GM12891 (cell line): ENCODE data around the gene CABCOCO1.
"Not testable (repeated sequence)": the region's sequence is repeated elsewhere in the genome, so short reads cannot be mapped to it uniquely, and the experiment has no call there.

ENCODE experiments used
- DNase-seq: peaks from one replicate; pipeline ENCODE4 v3.0.0; 2011; ENCODE audit warnings: low spot score; ENCODE audit not compliant: insufficient read length
- FAIRE-seq: peaks from 2 replicates; lab custom pipeline; 2011; peaks lifted over from hg19 to GRCh38; lab: Jason Lieb, UNC
- PAX5 ChIP-seq: IDR thresholded peaks from 2 replicates; pipeline ENCODE4 v1.6.1; 2011; ENCODE audit warnings: low read length, moderate library complexity, mild to moderate bottlenecking; ENCODE audit not compliant: insufficient read depth, severe bottlenecking
- POLR2A ChIP-seq: IDR thresholded peaks from 2 replicates; pipeline ENCODE4 v1.6.1; 2011; ENCODE audit warnings: low read depth, low read length, control low read depth
- POLR2AphosphoS5 ChIP-seq: IDR thresholded peaks from 2 replicates; pipeline ENCODE4 v1.6.1; 2011; ENCODE audit warnings: low read depth, low read length, control low read depth
- POU2F2 ChIP-seq: IDR thresholded peaks from 2 replicates; pipeline ENCODE4 v1.6.1; 2011; ENCODE audit warnings: low read depth, mild to moderate bottlenecking, control low read depth, low read length, moderate library complexity
- SPI1 ChIP-seq: IDR thresholded peaks from 2 replicates; pipeline ENCODE4 v1.6.1; 2011; ENCODE audit warnings: low read depth, low read length, control low read depth
- TAF1 ChIP-seq: IDR thresholded peaks from 2 replicates; pipeline ENCODE4 v1.6.1; 2011; ENCODE audit warnings: low read depth, low read length, control low read depth

The CABCOCO1 gene

GRCh38 chr10:61673360-61673759 is 10.6 kb downstream of the CABCOCO1 start:
- no peak for TF ChIP-seq PAX5
- FAIRE-seq (no peak), DNase-seq (no peak)

- FAIRE-seq = no peak
- TF ChIP-seq POU2F2 (no peak), POLR2AphosphoS5 (no peak), SPI1 (no peak)
Observed at GRCh38 chr10:61682323-61682722, 19.6 kb downstream of the CABCOCO1 start.

GRCh38 chr10:61683319-61683718 is 20.6 kb downstream of the CABCOCO1 start:
- no peak for DNase-seq
- FAIRE-seq = no peak
- TF ChIP-seq POLR2AphosphoS5 (no peak), POLR2A (no peak), PAX5 (no peak), SPI1 (no peak), TAF1 (no peak), POU2F2 (no peak)

More at GRCh38 chr10:61682323-61682722, 19.6 kb downstream of the CABCOCO1 start:
- DNase-seq = no peak

- TF ChIP-seq PAX5 = no peak
- TF ChIP-seq TAF1 = no peak
- no peak for TF ChIP-seq SPI1
- no peak for TF ChIP-seq POLR2A
- TF ChIP-seq POU2F2 = no peak
- TF ChIP-seq POLR2AphosphoS5 = no peak
- no peak for FAIRE-seq
- no peak for DNase-seq
Observed at GRCh38 chr10:61684894-61685507, 22.3 kb downstream of the CABCOCO1 start.

- FAIRE-seq (no peak), DNase-seq (no peak)
- TF ChIP-seq POU2F2 = no peak
- no peak for TF ChIP-seq POLR2AphosphoS5
- no peak for TF ChIP-seq TAF1
- TF ChIP-seq SPI1 = no peak
- TF ChIP-seq PAX5 = no peak
Observed at GRCh38 chr10:61688551-61689308, 26.0 kb downstream of the CABCOCO1 start.

GRCh38 chr10:61691667-61692066 is 28.9 kb downstream of the CABCOCO1 start:
- DNase-seq, FAIRE-seq: not testable (repeated sequence)

- TF ChIP-seq POLR2A = no peak
- TF ChIP-seq SPI1 = no peak
- DNase-seq (no peak), FAIRE-seq (no peak)
Observed at GRCh38 chr10:61692447-61693010, 29.8 kb downstream of the CABCOCO1 start.

- TF ChIP-seq POLR2A (no peak), POLR2AphosphoS5 (no peak), TAF1 (no peak), PAX5 (no peak), SPI1 (no peak), POU2F2 (no peak)
- DNase-seq = no peak
- no peak for FAIRE-seq
Observed at GRCh38 chr10:61698968-61699655, 36.4 kb downstream of the CABCOCO1 start.

GRCh38 chr10:61701055-61701705 is 38.5 kb downstream of the CABCOCO1 start:
- no peak for DNase-seq
- FAIRE-seq = no peak
- TF ChIP-seq TAF1 = no peak
- TF ChIP-seq POLR2AphosphoS5 = no peak
- no peak for TF ChIP-seq SPI1
- TF ChIP-seq POU2F2 = no peak
- TF ChIP-seq PAX5 = no peak
- no peak for TF ChIP-seq POLR2A
